ENCODE results near the gene COL4A2. TPM values are rescaled to one million over a fixed set of nuclear protein-coding genes. Genes with fewer than 3 reads are reported as not detected.
A peak's percentile ranks its signal among the peaks of the same experiment; 100 is the strongest.

The COL4A2 gene
- total and polyA plus RNA-seq, 7 experiments from 2014 or later = 0.05 TPM; not detected in 6

GRCh38 chr13:110506396-110506795 is 199.3 kb downstream of the COL4A2 start:
- DNase-seq (no peak), ATAC-seq (no peak)
- Histone ChIP-seq H3K36me3 (ENCODE audit: control insufficient read depth in 2 of 3, insufficient read depth in 3 of 3, low read length in 3 of 3) (no peaks in the 10 kb centered on the region), H3K27ac (ENCODE audit: low read depth, low read length) (no peak overlapping the region), H3K4me1 (ENCODE audit: control insufficient read depth in 2 of 2, insufficient read depth in 2 of 2, low read length in 2 of 2) (no peaks in the 10 kb centered on the region), H3K4me3 (ENCODE audit: low read length) (no peak overlapping the region), H3K9me3 (ENCODE audit: control insufficient read depth in 2 of 3, low read length in 3 of 3) (no peaks in the 10 kb centered on the region), H3K27me3 (ENCODE audit: control insufficient read depth in 2 of 2, insufficient read depth in 2 of 2, low read length in 2 of 2) (no peaks in the 10 kb centered on the region)
- POLR2A ChIA-PET = no interaction called here
- Mint-ChIP-seq H3K36me3 (no peaks in the 10 kb centered on the region), H3K4me1 (peaks cover 0 to 5% (median 0%) of the 10 kb centered on the region in 7 donors), H3K4me3 (no peak overlapping the region), H3K9me3 (no peaks in the 10 kb centered on the region), H3K27me3 (peaks cover 0 to 14% (median 0%) of the 10 kb centered on the region in 5 donors), H3K27ac (no peak overlapping the region)
- CTCF ChIA-PET = no interaction called here
- intact Hi-C loops (cut with micrococcal nuclease) = no loop called here

- intact Hi-C loops (cut with micrococcal nuclease) = no loop called here
- Mint-ChIP-seq H3K27me3 (peaks cover 0 to 10% (median 0%) of the 10 kb centered on the region in 5 donors), H3K4me1 (peaks cover 0 to 5% (median 0%) of the 10 kb centered on the region in 7 donors), H3K9me3 (no peaks in the 10 kb centered on the region), H3K36me3 (no peaks in the 10 kb centered on the region), H3K4me3 (no peak overlapping the region), H3K27ac (no peak overlapping the region)
- CTCF ChIA-PET = no interaction called here
- Histone ChIP-seq H3K4me3 (ENCODE audit: low read length) (no peak overlapping the region), H3K9me3 (ENCODE audit: control insufficient read depth in 2 of 3, low read length in 3 of 3) (no peaks in the 10 kb centered on the region), H3K27ac (ENCODE audit: low read depth, low read length) (no peak overlapping the region), H3K27me3 (ENCODE audit: control insufficient read depth in 2 of 2, insufficient read depth in 2 of 2, low read length in 2 of 2) (no peaks in the 10 kb centered on the region), H3K4me1 (ENCODE audit: control insufficient read depth in 2 of 2, insufficient read depth in 2 of 2, low read length in 2 of 2) (no peaks in the 10 kb centered on the region), H3K36me3 (ENCODE audit: control insufficient read depth in 2 of 3, insufficient read depth in 3 of 3, low read length in 3 of 3) (no peaks in the 10 kb centered on the region)
- DNase-seq (no peak), ATAC-seq (no peak)
- POLR2A ChIA-PET = no interaction called here
Measured at GRCh38 chr13:110506859-110507566, 199.9 kb downstream of the COL4A2 start.

GRCh38 chr13:110507678-110508381 is 200.7 kb downstream of the COL4A2 start:
- peaks cover 0 to 5% (median 0%) of the 10 kb centered on the region in 7 donors for H3K4me1 Mint-ChIP-seq
- intact Hi-C loops (cut with micrococcal nuclease) = no loop called here
- no peak overlapping the region for H3K4me3 Mint-ChIP-seq
- ChIA-PET POLR2A (no interaction called here), CTCF (no interaction called here)
- no peaks in the 10 kb centered on the region for H3K36me3 ChIP-seq (ENCODE audit: control insufficient read depth in 2 of 3, insufficient read depth in 3 of 3, low read length in 3 of 3)
- H3K4me1 ChIP-seq (ENCODE audit: control insufficient read depth in 2 of 2, insufficient read depth in 2 of 2, low read length in 2 of 2) = no peaks in the 10 kb centered on the region
- no peaks in the 10 kb centered on the region for H3K9me3 ChIP-seq (ENCODE audit: control insufficient read depth in 2 of 3, low read length in 3 of 3)
- DNase-seq = no peak
- H3K27me3 Mint-ChIP-seq = peaks cover 0 to 10% (median 0%) of the 10 kb centered on the region in 5 donors
- no peaks in the 10 kb centered on the region for H3K9me3 Mint-ChIP-seq
- no peak overlapping the region for H3K27ac Mint-ChIP-seq
- no peaks in the 10 kb centered on the region for H3K27me3 ChIP-seq (ENCODE audit: control insufficient read depth in 2 of 2, insufficient read depth in 2 of 2, low read length in 2 of 2)
- no peak overlapping the region for H3K27ac ChIP-seq (ENCODE audit: low read depth, low read length)
- no peak overlapping the region for H3K4me3 ChIP-seq (ENCODE audit: low read length)
- no peak for ATAC-seq
- H3K36me3 Mint-ChIP-seq = no peaks in the 10 kb centered on the region

- H3K27ac Mint-ChIP-seq = no peak overlapping the region
- CTCF ChIA-PET = no interaction called here
- POLR2A ChIA-PET = no interaction called here
- peaks cover 0 to 5% (median 0%) of the 10 kb centered on the region in 7 donors for H3K4me1 Mint-ChIP-seq
- ATAC-seq = no peak
- H3K27me3 Mint-ChIP-seq = peaks cover 0 to 10% (median 0%) of the 10 kb centered on the region in 5 donors
- no peak overlapping the region for H3K4me3 ChIP-seq (ENCODE audit: low read length)
- H3K4me3 Mint-ChIP-seq = no peak overlapping the region
- no peaks in the 10 kb centered on the region for H3K36me3 Mint-ChIP-seq
- no peaks in the 10 kb centered on the region for H3K27me3 ChIP-seq (ENCODE audit: control insufficient read depth in 2 of 2, insufficient read depth in 2 of 2, low read length in 2 of 2)
- DNase-seq = no peak
- intact Hi-C loops (cut with micrococcal nuclease) = no loop called here
- H3K9me3 Mint-ChIP-seq = no peaks in the 10 kb centered on the region
- H3K4me1 ChIP-seq (ENCODE audit: control insufficient read depth in 2 of 2, insufficient read depth in 2 of 2, low read length in 2 of 2) = no peaks in the 10 kb centered on the region
- H3K36me3 ChIP-seq (ENCODE audit: control insufficient read depth in 2 of 3, insufficient read depth in 3 of 3, low read length in 3 of 3) = no peaks in the 10 kb centered on the region
- no peaks in the 10 kb centered on the region for H3K9me3 ChIP-seq (ENCODE audit: control insufficient read depth in 2 of 3, low read length in 3 of 3)
- no peak overlapping the region for H3K27ac ChIP-seq (ENCODE audit: low read depth, low read length)
Measured at GRCh38 chr13:110509478-110509926, 202.4 kb downstream of the COL4A2 start.

GRCh38 chr13:110509971-110510786 is 203.1 kb downstream of the COL4A2 start:
- H3K27me3 ChIP-seq (ENCODE audit: control insufficient read depth in 2 of 2, insufficient read depth in 2 of 2, low read length in 2 of 2) = no peaks in the 10 kb centered on the region
- no peak overlapping the region for H3K27ac Mint-ChIP-seq
- H3K27me3 Mint-ChIP-seq = peaks cover 0 to 10% (median 0%) of the 10 kb centered on the region in 5 donors
- H3K4me3 ChIP-seq (ENCODE audit: low read length) = no peak overlapping the region
- H3K9me3 Mint-ChIP-seq = peaks cover 0 to 3% (median 0%) of the 10 kb centered on the region in 11 donors
- POLR2A ChIA-PET = no interaction called here
- no peak for DNase-seq
- intact Hi-C loops (cut with micrococcal nuclease) = no loop called here
- peaks cover 0 to 5% (median 0%) of the 10 kb centered on the region in 7 donors for H3K4me1 Mint-ChIP-seq
- no peaks in the 10 kb centered on the region for H3K4me1 ChIP-seq (ENCODE audit: control insufficient read depth in 2 of 2, insufficient read depth in 2 of 2, low read length in 2 of 2)
- H3K9me3 ChIP-seq (ENCODE audit: control insufficient read depth in 2 of 3, low read length in 3 of 3) = no peaks in the 10 kb centered on the region
- no peak overlapping the region for H3K27ac ChIP-seq (ENCODE audit: low read depth, low read length)
- H3K36me3 Mint-ChIP-seq = no peaks in the 10 kb centered on the region
- H3K4me3 Mint-ChIP-seq = no peak overlapping the region
- H3K36me3 ChIP-seq (ENCODE audit: control insufficient read depth in 2 of 3, insufficient read depth in 3 of 3, low read length in 3 of 3) = no peaks in the 10 kb centered on the region
- ATAC-seq = peak; percentile 54
- CTCF ChIA-PET = no interaction called here

- H3K36me3 ChIP-seq (ENCODE audit: control insufficient read depth in 2 of 3, insufficient read depth in 3 of 3, low read length in 3 of 3) = no peaks in the 10 kb centered on the region
- DNase-seq = no peak
- Mint-ChIP-seq H3K4me1 (peaks cover 0 to 5% (median 0%) of the 10 kb centered on the region in 7 donors), H3K4me3 (no peak overlapping the region), H3K9me3 (peaks cover 0 to 4% (median 0%) of the 10 kb centered on the region in 11 donors), H3K27ac (no peak overlapping the region), H3K27me3 (peaks cover 0 to 3% (median 0%) of the 10 kb centered on the region in 5 donors), H3K36me3 (no peaks in the 10 kb centered on the region)
- H3K27me3 ChIP-seq (ENCODE audit: control insufficient read depth in 2 of 2, insufficient read depth in 2 of 2, low read length in 2 of 2) = no peaks in the 10 kb centered on the region
- H3K4me3 ChIP-seq (ENCODE audit: low read length) = no peak overlapping the region
- no peak overlapping the region for H3K27ac ChIP-seq (ENCODE audit: low read depth, low read length)
- POLR2A ChIA-PET = no interaction called here
- ATAC-seq = no peak
- intact Hi-C loops (cut with micrococcal nuclease) = no loop called here
- H3K9me3 ChIP-seq (ENCODE audit: control insufficient read depth in 2 of 3, low read length in 3 of 3) = no peaks in the 10 kb centered on the region
- CTCF ChIA-PET = no interaction called here
- no peaks in the 10 kb centered on the region for H3K4me1 ChIP-seq (ENCODE audit: control insufficient read depth in 2 of 2, insufficient read depth in 2 of 2, low read length in 2 of 2)
Measured at GRCh38 chr13:110511509-110512181, 204.6 kb downstream of the COL4A2 start.
